ENCODE results near the gene UPF3A.
"Not testable (repeated sequence)": the region's sequence is repeated elsewhere in the genome, so short reads cannot be mapped to it uniquely, and the experiment has no call there.

DNA sequence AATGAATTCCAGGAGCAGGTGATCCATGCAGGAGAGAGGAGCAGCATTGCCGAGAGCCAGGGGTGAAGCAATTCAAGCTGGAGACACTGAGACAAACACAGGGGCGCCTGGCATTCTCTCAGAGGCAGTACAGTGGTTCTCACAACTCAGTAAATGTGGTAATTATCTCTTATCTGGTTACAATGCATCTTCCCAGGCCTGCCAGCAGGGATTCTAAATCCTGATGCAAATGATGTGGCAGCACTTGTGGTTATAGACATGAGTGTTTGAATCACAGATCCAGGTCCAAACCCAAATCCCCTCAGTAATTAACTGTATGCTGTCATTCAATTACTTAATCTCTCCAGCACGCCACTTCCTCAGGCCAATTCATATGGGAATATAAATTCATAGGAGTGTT lies 52.5 kb downstream of the UPF3A start:
- TF ChIP-seq, protein P1, sequence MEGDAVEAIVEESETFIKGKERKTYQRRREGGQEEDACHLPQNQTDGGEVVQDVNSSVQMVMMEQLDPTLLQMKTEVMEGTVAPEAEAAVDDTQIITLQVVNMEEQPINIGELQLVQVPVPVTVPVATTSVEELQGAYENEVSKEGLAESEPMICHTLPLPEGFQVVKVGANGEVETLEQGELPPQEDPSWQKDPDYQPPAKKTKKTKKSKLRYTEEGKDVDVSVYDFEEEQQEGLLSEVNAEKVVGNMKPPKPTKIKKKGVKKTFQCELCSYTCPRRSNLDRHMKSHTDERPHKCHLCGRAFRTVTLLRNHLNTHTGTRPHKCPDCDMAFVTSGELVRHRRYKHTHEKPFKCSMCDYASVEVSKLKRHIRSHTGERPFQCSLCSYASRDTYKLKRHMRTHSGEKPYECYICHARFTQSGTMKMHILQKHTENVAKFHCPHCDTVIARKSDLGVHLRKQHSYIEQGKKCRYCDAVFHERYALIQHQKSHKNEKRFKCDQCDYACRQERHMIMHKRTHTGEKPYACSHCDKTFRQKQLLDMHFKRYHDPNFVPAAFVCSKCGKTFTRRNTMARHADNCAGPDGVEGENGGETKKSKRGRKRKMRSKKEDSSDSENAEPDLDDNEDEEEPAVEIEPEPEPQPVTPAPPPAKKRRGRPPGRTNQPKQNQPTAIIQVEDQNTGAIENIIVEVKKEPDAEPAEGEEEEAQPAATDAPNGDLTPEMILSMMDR (IDR thresholded peaks at IDR 0.05; ENCODE audit: poor library complexity) = not testable (repeated sequence)
- not testable (repeated sequence) for TF ChIP-seq EZH2 (IDR thresholded peaks at IDR 0.05; ENCODE audit: borderline replicate concordance); EZH2phosphoT487 (IDR thresholded peaks at IDR 0.05; ENCODE audit: low read depth, severe bottlenecking, unreplicated experiment)

All from hepatocyte (in vitro differentiated cells).